HG03520 (cell line): Measurements from ENCODE around the gene HEYL.

Experiments
- ATAC-seq: cut with Tn5 transposase; IDR thresholded peaks from one replicate; pipeline ENCODE4 v1.9.1; 2021; ENCODE audit warnings: mild to moderate bottlenecking, moderate library complexity; ENCODE audit not compliant: unreplicated experiment

Gene HEYL

GRCh38 chr1:39639305-39640130 is at the start of gene HEYL:
TSS of gene HEYL (minus strand) at chr1:39639643. CDS start at chr1:39639625, 18 bp downstream.
- ATAC-seq, result no peak

- ATAC-seq, result no peak
Measured at GRCh38 chr1:39689214-39689613, 49.8 kb upstream of the HEYL start.

- ATAC-seq, result no peak
Measured at GRCh38 chr1:39688706-39689105, 49.3 kb upstream of the HEYL start.

- no peak for ATAC-seq
Measured at GRCh38 chr1:39687243-39687642, 47.8 kb upstream of the HEYL start.

GRCh38 chr1:39685071-39685470 is 45.6 kb upstream of the HEYL start:
- ATAC-seq, result no peak

GRCh38 chr1:39684313-39684664 is 44.8 kb upstream of the HEYL start:
- no peak for ATAC-seq

GRCh38 chr1:39683591-39684312 is 44.3 kb upstream of the HEYL start:
- ATAC-seq, result no peak

GRCh38 chr1:39681999-39682398 is 42.6 kb upstream of the HEYL start:
- no peak for ATAC-seq

- no peak for ATAC-seq
Measured at GRCh38 chr1:39681294-39681693, 41.9 kb upstream of the HEYL start.

- ATAC-seq, result no peak
Measured at GRCh38 chr1:39680751-39681150, 41.3 kb upstream of the HEYL start.

- no peak for ATAC-seq
Measured at GRCh38 chr1:39679821-39680220, 40.4 kb upstream of the HEYL start.

- ATAC-seq, result no peak
Measured at GRCh38 chr1:39678889-39679288, 39.4 kb upstream of the HEYL start.

GRCh38 chr1:39677645-39678044 is 38.2 kb upstream of the HEYL start:
- ATAC-seq, result no peak

- no peak for ATAC-seq
Measured at GRCh38 chr1:39676948-39677548, 37.6 kb upstream of the HEYL start.

- no peak for ATAC-seq
Measured at GRCh38 chr1:39675220-39675619, 35.8 kb upstream of the HEYL start.

- no peak for ATAC-seq
Measured at GRCh38 chr1:39673215-39673614, 33.8 kb upstream of the HEYL start.

- no peak for ATAC-seq
Measured at GRCh38 chr1:39672551-39672947, 33.1 kb upstream of the HEYL start.

GRCh38 chr1:39671793-39672550 is 32.5 kb upstream of the HEYL start, which contains the start of gene NT5C1A:
TSS of gene NT5C1A (minus strand) at chr1:39672107. CDS start at chr1:39672038, 69 bp downstream.
- no peak for ATAC-seq

GRCh38 chr1:39671433-39671792 is 32.0 kb upstream of the HEYL start:
- ATAC-seq, result no peak

- ATAC-seq, result no peak
Measured at GRCh38 chr1:39670689-39671088, 31.2 kb upstream of the HEYL start.

GRCh38 chr1:39668894-39669293 is 29.5 kb upstream of the HEYL start:
- no peak for ATAC-seq
